Natural killer cell (primary cell): ENCODE data around the gene RAX. TPM values are rescaled to one million over a fixed set of nuclear protein-coding genes. Genes with fewer than 3 reads are reported as not detected.

ENCODE experiments used
- ATAC-seq, 3 donors: fragments of 150-1000 bp in 2 of 3; fragments of 200-7000 bp in 1 of 3; cut with Tn5 transposase; 1 replicate in 1 of 3; 2 replicates in 2 of 3; pipeline ENCODE4 v1.10.0; 2021; ENCODE audit warnings: mild to moderate bottlenecking in 2 of 3, moderate library complexity in 2 of 3
- DNase-seq, 2 donors: peaks; one replicate each; pipeline versions ENCODE4 v3.0.0 to v3.0.0-alpha.2; 2013 to 2021; ENCODE audit warnings: mixed read lengths in 1 of 2
- H3K27ac ChIP-seq: one replicate; pipeline ENCODE4 v1.5.1; 2013; ENCODE audit warnings: mild to moderate bottlenecking, low read length
- H3K27me3 ChIP-seq: one replicate; pipeline ENCODE4 v1.6.1; 2013; ENCODE audit warnings: low read length; ENCODE audit not compliant: control insufficient read depth, insufficient read depth
- H3K36me3 ChIP-seq: one replicate; pipeline ENCODE4 v1.6.1; 2013; ENCODE audit warnings: low read length; ENCODE audit not compliant: control insufficient read depth, insufficient read depth
- H3K4me1 ChIP-seq: one replicate; pipeline ENCODE4 v1.6.1; 2013; ENCODE audit warnings: low read length; ENCODE audit not compliant: control insufficient read depth, insufficient read depth
- H3K4me3 ChIP-seq: one replicate; pipeline ENCODE4 v1.5.1; 2013; ENCODE audit warnings: low read length
- H3K9me3 ChIP-seq: one replicate; pipeline ENCODE4 v1.6.1; 2013; ENCODE audit warnings: low read length; ENCODE audit not compliant: control insufficient read depth, insufficient read depth
- H3K27ac Mint-ChIP-seq, 2 donors: one replicate each; pipeline ENCODE4 v1.8.0; 2022; ENCODE audit warnings: mild to moderate bottlenecking in 2 of 2, mixed read lengths in 2 of 2, moderate library complexity in 1 of 2
- H3K27me3 Mint-ChIP-seq, 2 donors: one replicate each; pipeline ENCODE4 v1.8.0; 2022; ENCODE audit warnings: low read depth in 2 of 2, mixed read lengths in 2 of 2
- H3K36me3 Mint-ChIP-seq: one replicate; pipeline ENCODE4 v1.8.0; 2022; ENCODE audit warnings: mixed read lengths
- H3K4me1 Mint-ChIP-seq, 2 donors: one replicate each; pipeline ENCODE4 v1.8.0; 2022; ENCODE audit warnings: mixed read lengths in 2 of 2
- H3K4me3 Mint-ChIP-seq: one replicate; pipeline ENCODE4 v1.8.0; 2022; ENCODE audit warnings: mild to moderate bottlenecking, moderate library complexity, mixed read lengths
- H3K9me3 Mint-ChIP-seq, 2 donors: one replicate each; pipeline ENCODE4 v1.8.0; 2022; ENCODE audit warnings: mixed read lengths in 2 of 2
- CTCF ChIP-seq: fragments of 200-600 bp; IDR thresholded peaks from one replicate; pipeline ENCODE4 v1.8.0; 2022; ENCODE audit warnings: antibody characterized with exemption
- WGBS: methylation state at CpG from one replicate; pipeline ENCODE4 v1.1.7; 2013; ENCODE audit warnings: missing lambda C conversion rate; ENCODE audit not compliant: insufficient coverage; 5-methylcytosine and 5-hydroxymethylcytosine counted together
- intact Hi-C: fragments of 100-400 bp; cut with micrococcal nuclease; formaldehyde crosslinking; loops from one replicate; pipeline ENCODE4 v1.14.2; 2022
- total RNA-seq, 4 donors: library from RNA; stranded (reverse); fragments of 120-200 nt in 1 of 4; gene quantifications; one replicate each; pipeline versions ENCODE4 v1.2.3 to v1.2.4, GENCODE V29; 2013 to 2022

RAX gene
- total RNA-seq, 3 donors from 2014 or later (not counting 1 experiment from before 2014, with no cell fraction given) = not detected

- no peak overlapping the region for H3K4me3 ChIP-seq
- H3K27me3 ChIP-seq = no peaks in the 10 kb centered on the region
- no peaks in the 10 kb centered on the region for H3K4me1 ChIP-seq
- H3K4me3 Mint-ChIP-seq = no peak overlapping the region
- no peaks in the 10 kb centered on the region for H3K9me3 ChIP-seq
- TF ChIP-seq CTCF = no peak
- no peaks in the 10 kb centered on the region for H3K36me3 Mint-ChIP-seq
- no peak overlapping the region for H3K27ac ChIP-seq
- intact Hi-C loops = no loop called here
- DNase-seq = no peak
- H3K27me3 Mint-ChIP-seq = peaks cover 17 to 19% of the 10 kb centered on the region in 2 donors
- H3K4me1 Mint-ChIP-seq = no peaks in the 10 kb centered on the region
- H3K36me3 ChIP-seq = no peaks in the 10 kb centered on the region
- no peak for ATAC-seq
- WGBS = 82% methylated on average over 7 of the region's 8 CpGs
- no peak overlapping the region for H3K27ac Mint-ChIP-seq
- no peaks in the 10 kb centered on the region for H3K9me3 Mint-ChIP-seq
These were observed 25.6 kb upstream of the RAX start for GRCh38 chr18:59298871-59299270.

GRCh38 chr18:59293317-59293716 lies 20.1 kb upstream of the RAX start:
- intact Hi-C loops = no loop called here
- Mint-ChIP-seq H3K36me3 (no peaks in the 10 kb centered on the region), H3K27me3 (peaks cover 17 to 40% of the 10 kb centered on the region in 2 donors)

GRCh38 chr18:59286341-59286740 lies 13.1 kb upstream of the RAX start:
- Histone ChIP-seq H3K36me3 (no peaks in the 10 kb centered on the region), H3K9me3 (no peaks in the 10 kb centered on the region), H3K27ac (no peak overlapping the region), H3K4me3 (no peak overlapping the region), H3K27me3 (no peaks in the 10 kb centered on the region), H3K4me1 (no peaks in the 10 kb centered on the region)
- intact Hi-C loops = no loop called here
- WGBS = 80% methylated on average over 6 of the region's 6 CpGs
- peaks cover 0 to 2% of the 10 kb centered on the region in 2 donors for H3K9me3 Mint-ChIP-seq
- TF ChIP-seq CTCF = no peak
- no peaks in the 10 kb centered on the region for H3K4me1 Mint-ChIP-seq
- DNase-seq (no peak), ATAC-seq (no peak)
- peaks cover 11 to 21% of the 10 kb centered on the region in 2 donors for H3K27me3 Mint-ChIP-seq
- no peaks in the 10 kb centered on the region for H3K36me3 Mint-ChIP-seq
- H3K4me3 Mint-ChIP-seq = no peak overlapping the region
- H3K27ac Mint-ChIP-seq = no peak overlapping the region

More at GRCh38 chr18:59293317-59293716, 20.1 kb upstream of the RAX start:
- H3K9me3 ChIP-seq = no peaks in the 10 kb centered on the region
- Mint-ChIP-seq H3K9me3 (no peaks in the 10 kb centered on the region), H3K4me3 (no peak overlapping the region), H3K27ac (no peak overlapping the region), H3K4me1 (no peaks in the 10 kb centered on the region)
- no peak overlapping the region for H3K4me3 ChIP-seq
- no peaks in the 10 kb centered on the region for H3K36me3 ChIP-seq
- no peaks in the 10 kb centered on the region for H3K4me1 ChIP-seq
- DNase-seq (no peak), ATAC-seq (no peak)
- H3K27me3 ChIP-seq = peaks cover 6% of the 10 kb centered on the region
- H3K27ac ChIP-seq = no peak overlapping the region
- no peak for TF ChIP-seq CTCF

GRCh38 chr18:59282341-59282740 lies 9.1 kb upstream of the RAX start:
- WGBS = 79% methylated on average over 8 of the region's 11 CpGs
- Histone ChIP-seq H3K4me3 (no peak overlapping the region), H3K36me3 (no peaks in the 10 kb centered on the region), H3K27me3 (peaks cover 8% of the 10 kb centered on the region), H3K27ac (no peak overlapping the region), H3K4me1 (no peaks in the 10 kb centered on the region), H3K9me3 (no peaks in the 10 kb centered on the region)
- no peak for TF ChIP-seq CTCF
- Mint-ChIP-seq H3K9me3 (peaks cover 0 to 2% of the 10 kb centered on the region in 2 donors), H3K36me3 (no peaks in the 10 kb centered on the region), H3K27me3 (peaks cover 32 to 33% of the 10 kb centered on the region in 2 donors), H3K4me3 (no peak overlapping the region), H3K4me1 (no peaks in the 10 kb centered on the region), H3K27ac (no peak overlapping the region)
- ATAC-seq (no peak), DNase-seq (no peak)
- intact Hi-C loops = no loop called here
